LNCAP (cell line): Measurements from ENCODE around the gene FOXP1.

Experiments
- CTCF ChIP-seq: fragments of 450-650 bp; IDR thresholded peaks from 2 replicates; pipeline ENCODE4 v1.5.1; 2017; ENCODE audit warnings: mild to moderate bottlenecking

FOXP1 gene

DNA sequence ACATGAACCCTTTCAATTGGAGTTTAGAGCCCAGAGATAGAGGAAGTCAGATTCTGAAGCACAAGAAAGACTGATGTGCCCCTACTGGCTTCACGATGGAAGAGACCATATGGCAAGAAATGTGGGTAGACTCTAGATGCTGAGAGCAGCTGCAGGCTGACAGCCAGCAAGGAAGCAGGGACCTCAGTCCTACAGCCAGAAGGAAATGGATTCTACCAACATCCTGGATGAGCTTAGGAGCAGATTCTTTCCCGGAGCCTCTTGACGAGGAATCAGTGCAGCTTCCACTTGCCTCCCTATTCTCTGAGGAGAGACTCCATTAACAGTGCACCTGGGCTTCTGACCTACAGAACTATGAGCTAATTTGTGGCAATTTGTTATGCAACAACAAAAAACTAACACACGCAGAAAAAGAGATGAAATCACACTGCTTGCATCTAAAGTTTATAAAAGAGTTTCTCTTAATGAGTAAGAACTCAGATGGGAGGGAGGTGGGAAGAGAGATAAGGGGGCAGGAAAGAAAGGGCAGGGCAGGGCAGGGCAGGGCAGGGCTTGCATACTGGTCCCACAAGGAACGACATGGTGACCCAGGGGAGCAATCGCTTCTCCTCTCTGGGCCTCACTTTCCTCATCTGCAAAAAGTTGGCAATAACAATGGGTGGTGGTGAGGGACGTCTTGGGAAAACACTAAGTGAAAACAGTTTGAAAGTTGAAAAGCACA is 440.9 kb downstream of the FOXP1 start:
- TF ChIP-seq CTCF, result no peak

DNA sequence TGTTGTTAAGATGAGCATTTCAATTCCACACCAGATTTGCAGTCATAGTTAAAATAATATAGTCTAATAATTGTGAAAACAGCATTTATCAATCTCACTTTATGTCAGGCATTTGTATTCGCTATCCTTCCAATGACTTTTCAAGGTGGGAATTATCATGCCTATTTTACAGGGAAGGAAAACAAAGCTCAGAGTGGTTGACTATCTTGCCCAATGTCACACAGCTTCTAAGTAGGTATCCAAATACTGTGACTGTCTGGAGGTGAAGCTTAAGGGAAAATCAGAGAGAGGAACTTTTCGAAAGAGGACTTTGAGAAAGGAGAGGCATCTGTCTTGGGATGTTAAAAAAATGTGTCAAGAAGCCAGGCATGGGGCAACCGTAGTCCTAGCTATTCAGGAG is 443.1 kb downstream of the FOXP1 start:
- no peak for TF ChIP-seq CTCF

DNA sequence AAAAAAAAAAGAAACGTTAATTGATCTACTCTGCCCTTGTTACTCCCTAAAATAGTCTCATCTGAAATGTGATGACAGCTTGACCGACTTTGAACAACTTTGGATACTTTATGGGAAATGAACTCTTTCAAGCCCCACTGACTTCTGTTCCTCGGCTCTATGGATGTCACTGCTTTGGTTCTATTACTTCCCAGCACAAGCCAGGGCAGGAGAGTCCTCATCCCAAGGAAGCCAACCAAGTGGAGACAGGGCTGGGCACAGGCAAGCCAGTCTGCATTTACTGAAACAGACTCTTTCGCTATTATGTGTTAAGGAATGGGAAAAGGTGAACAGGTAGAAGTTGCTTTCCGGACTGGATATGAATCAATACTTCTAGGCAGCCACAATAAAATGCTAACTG is 444.0 kb downstream of the FOXP1 start:
- no peak for TF ChIP-seq CTCF

DNA sequence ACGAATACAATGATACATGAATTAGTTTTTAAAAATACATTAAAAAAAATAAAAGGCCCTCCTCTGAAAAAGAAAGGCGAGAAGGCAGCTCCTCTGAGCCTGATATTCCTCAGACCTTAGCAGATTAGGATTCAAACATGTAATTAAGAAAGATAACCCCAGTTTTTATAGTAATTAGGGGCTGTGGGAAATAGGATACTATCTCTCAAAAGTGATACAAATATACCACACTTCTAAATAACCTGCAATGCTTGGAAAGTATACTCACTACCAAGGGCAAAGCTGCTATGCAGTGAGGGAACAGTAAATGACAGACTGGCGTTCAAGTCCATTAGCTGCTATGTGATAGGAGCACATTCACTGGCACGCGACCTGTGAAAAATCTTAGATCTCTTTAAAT is 445.1 kb downstream of the FOXP1 start:
- TF ChIP-seq CTCF, result no peak

- TF ChIP-seq CTCF, result no peak
Observed at GRCh38 chr3:71136276-71136675, 447.3 kb downstream of the FOXP1 start.

DNA sequence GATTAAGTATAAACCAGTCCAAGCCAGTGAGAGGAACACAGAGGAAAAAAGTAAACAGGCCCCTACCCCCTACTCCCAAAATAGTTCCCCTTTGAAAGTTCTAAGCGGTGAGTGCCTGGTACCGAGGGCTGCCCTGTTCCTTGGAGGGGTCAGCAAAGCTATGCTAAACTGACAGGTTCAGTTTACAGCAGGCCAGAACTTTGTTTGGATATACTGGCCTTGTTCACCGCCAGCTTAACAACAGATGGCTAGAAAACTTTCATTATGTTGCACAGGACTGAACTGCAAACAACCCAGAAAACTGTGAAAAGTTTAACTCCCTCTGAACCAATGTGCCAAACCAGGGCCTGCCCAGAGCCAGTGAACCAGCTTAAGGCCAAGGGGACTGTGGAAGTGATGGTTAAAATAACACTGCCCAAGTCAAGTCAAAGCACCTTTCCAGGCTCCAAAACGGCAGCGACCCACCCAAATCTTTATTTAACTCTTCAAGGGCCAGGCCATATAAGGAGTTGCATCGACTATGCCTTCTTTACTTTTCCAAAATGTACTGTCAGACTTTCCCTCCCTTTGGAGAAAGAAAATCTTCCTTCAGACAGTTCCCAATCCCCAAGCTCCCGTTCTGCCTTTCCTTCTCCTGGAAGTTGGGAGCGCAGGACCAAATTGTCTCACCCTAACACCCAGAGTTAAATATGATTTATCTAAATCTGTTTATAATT is 448.0 kb downstream of the FOXP1 start:
- no peak for TF ChIP-seq CTCF

DNA sequence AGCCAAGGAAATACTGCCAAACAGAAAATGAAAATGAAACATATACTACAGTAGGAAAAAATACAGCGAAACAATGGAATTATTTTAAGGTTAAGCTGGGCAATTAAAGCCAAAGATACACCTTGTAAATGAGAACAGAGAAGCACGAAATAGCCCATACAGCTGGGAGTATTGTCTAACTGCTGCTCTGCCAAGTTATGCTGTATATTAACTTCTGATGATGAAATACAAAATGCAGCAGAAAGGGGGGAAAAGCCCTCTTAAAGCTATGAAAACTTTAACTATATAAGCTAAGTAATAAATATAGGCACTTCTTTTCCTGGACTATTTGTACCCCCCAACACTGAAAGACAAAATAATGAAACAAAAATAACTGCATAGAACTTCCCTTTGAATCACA is 449.0 kb downstream of the FOXP1 start:
- TF ChIP-seq CTCF, result no peak
